ENCODE data around the gene VIPR2.

DNA sequence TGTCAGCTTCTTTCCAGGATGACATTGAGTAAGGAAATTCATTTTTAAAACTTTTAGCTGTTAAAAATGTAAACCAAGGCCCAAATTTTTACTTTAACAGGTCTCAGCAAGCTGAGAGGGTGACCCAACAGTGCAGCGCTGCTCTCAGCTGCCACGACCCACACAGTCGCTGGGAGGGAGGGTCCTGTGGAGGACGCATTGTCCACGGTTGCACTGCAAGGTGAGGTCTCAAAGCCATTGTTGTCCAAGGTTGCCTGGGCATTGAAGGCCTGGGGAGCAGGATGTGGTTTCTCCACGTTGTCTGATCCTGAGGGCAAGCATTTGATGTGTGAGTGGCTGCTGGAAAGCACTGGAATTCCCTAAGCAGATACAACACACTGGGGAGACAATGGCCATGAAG, 15.1 kb upstream of the VIPR2 start:
- TF ChIP-seq, protein P1, sequence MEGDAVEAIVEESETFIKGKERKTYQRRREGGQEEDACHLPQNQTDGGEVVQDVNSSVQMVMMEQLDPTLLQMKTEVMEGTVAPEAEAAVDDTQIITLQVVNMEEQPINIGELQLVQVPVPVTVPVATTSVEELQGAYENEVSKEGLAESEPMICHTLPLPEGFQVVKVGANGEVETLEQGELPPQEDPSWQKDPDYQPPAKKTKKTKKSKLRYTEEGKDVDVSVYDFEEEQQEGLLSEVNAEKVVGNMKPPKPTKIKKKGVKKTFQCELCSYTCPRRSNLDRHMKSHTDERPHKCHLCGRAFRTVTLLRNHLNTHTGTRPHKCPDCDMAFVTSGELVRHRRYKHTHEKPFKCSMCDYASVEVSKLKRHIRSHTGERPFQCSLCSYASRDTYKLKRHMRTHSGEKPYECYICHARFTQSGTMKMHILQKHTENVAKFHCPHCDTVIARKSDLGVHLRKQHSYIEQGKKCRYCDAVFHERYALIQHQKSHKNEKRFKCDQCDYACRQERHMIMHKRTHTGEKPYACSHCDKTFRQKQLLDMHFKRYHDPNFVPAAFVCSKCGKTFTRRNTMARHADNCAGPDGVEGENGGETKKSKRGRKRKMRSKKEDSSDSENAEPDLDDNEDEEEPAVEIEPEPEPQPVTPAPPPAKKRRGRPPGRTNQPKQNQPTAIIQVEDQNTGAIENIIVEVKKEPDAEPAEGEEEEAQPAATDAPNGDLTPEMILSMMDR (conservative IDR thresholded peaks at IDR 0.05; ENCODE audit: low read depth, low read length), result no peak
- TF ChIP-seq EZH2 (IDR thresholded peaks at IDR 0.05; ENCODE audit: borderline replicate concordance, low read depth, low read length, poor library complexity, severe bottlenecking), result no peak
